Ascending aorta (tissue), 2 donors: ENCODE results near the gene CDCA4. TPM values are rescaled to one million over a fixed set of nuclear protein-coding genes. Genes with fewer than 3 reads are reported as not detected.

Source experiments
- DNase-seq, 2 donors: peaks; one replicate each; pipeline ENCODE4 v3.0.0-alpha.2; 2019; ENCODE audit warnings: low spot score in 2 of 2
- H3K27ac ChIP-seq, 2 donors: fragments of 200-600 bp; sonication (generic); one replicate each; pipeline ENCODE4 v1.5.1; 2016 to 2017; ENCODE audit warnings: mild to moderate bottlenecking in 1 of 2
- H3K27me3 ChIP-seq: fragments of 200-600 bp; sonication (generic); one replicate; pipeline ENCODE4 v1.5.1; 2017
- H3K36me3 ChIP-seq, 2 donors: fragments of 200-600 bp; sonication (generic); one replicate each; pipeline ENCODE4 v1.5.1; 2016
- H3K4me1 ChIP-seq, 2 donors: fragments of 200-600 bp; sonication (generic); one replicate each; pipeline ENCODE4 v1.5.1; 2016 to 2017; ENCODE audit warnings: mild to moderate bottlenecking in 1 of 2
- H3K4me3 ChIP-seq, 2 donors: fragments of 200-600 bp; sonication (generic); one replicate each; pipeline ENCODE4 v1.5.1; 2016 to 2017; ENCODE audit warnings: mild to moderate bottlenecking in 1 of 2
- H3K9me3 ChIP-seq, 2 donors: fragments of 200-600 bp; sonication (generic); one replicate each; pipeline ENCODE4 v1.5.1; 2016
- CTCF ChIP-seq, 3 experiments: fragments of 200-600 bp in 2 of 3; fragments of 450-650 bp in 1 of 3; sonication (generic) in 2 of 3; IDR thresholded peaks; one replicate each; pipeline ENCODE4 v1.5.1; 2016 to 2019; ENCODE audit warnings: antibody characterized with exemption in 3 of 3, mild to moderate bottlenecking in 1 of 3, moderate library complexity in 1 of 3
- intact Hi-C: fragments of 100-400 bp; cut with DNase I; formaldehyde crosslinking; loops from one replicate; pipeline ENCODE4 v1.15.1; 2023
- total RNA-seq: library from RNA; depleted of rRNA; stranded (reverse); fragments of >200 nt; gene quantifications from one replicate; pipeline ENCODE4 v1.1.0, GENCODE V29; 2016

Gene CDCA4
- total RNA-seq, 1 donor from 2014 or later: 2.3 TPM

GRCh38 chr14:104974146-104974541, 46.7 kb downstream of the CDCA4 start:
- Histone ChIP-seq H3K27ac (peak overlapping the region; percentile 92 to 97), H3K4me1 (peaks cover 33 to 68% of the 10 kb centered on the region in 2 donors), H3K36me3 (no peaks in the 10 kb centered on the region), H3K4me3 (peak overlapping the region; percentile 9 to 36), H3K27me3 (no peaks in the 10 kb centered on the region), H3K9me3 (no peaks in the 10 kb centered on the region)
- no peak for TF ChIP-seq CTCF (IDR thresholded peaks at IDR 0.05)
- intact Hi-C loops: loop anchor here (1.0 to 10.0 kb wide), 6 partner anchors 41 to 328 kb away; partner anchors contain the start of genes BRF1, BTBD6, CDCA4 and INF2
- DNase-seq: no peak

GRCh38 chr14:104973385-104974145, 47.3 kb downstream of the CDCA4 start:
- H3K9me3 ChIP-seq: no peaks in the 10 kb centered on the region

GRCh38 chr14:104973135-104973384, 47.8 kb downstream of the CDCA4 start:
- Histone ChIP-seq H3K9me3 (no peaks in the 10 kb centered on the region), H3K4me3 (peak overlapping the region in 1 of 2 donors; percentile 8), H3K4me1 (peaks cover 37 to 70% of the 10 kb centered on the region in 2 donors), H3K36me3 (no peaks in the 10 kb centered on the region), H3K27me3 (no peaks in the 10 kb centered on the region), H3K27ac (peak overlapping the region; percentile 92 to 97)
- no peak for TF ChIP-seq CTCF (IDR thresholded peaks at IDR 0.05)
- intact Hi-C loops: loop anchor here (1.0 to 10.0 kb wide), 7 partner anchors 12 to 329 kb away; partner anchors contain the start of genes BRF1, BTBD6, CLBA1 and INF2
- DNase-seq: no peak

More at GRCh38 chr14:104973385-104974145, 47.3 kb downstream of the CDCA4 start:
- Histone ChIP-seq H3K27me3 (no peaks in the 10 kb centered on the region), H3K36me3 (no peaks in the 10 kb centered on the region), H3K4me3 (peak overlapping the region; percentile 9 to 36), H3K27ac (peak overlapping the region; percentile 92 to 97), H3K4me1 (peaks cover 33 to 67% of the 10 kb centered on the region in 2 donors)
- intact Hi-C loops: loop anchor here (1.0 to 10.0 kb wide), 9 partner anchors 12 to 329 kb away; partner anchors contain the start of genes BRF1, BTBD6, CDCA4 and CLBA1
- DNase-seq: peak; percentile 85 to 96
- TF ChIP-seq CTCF (IDR thresholded peaks at IDR 0.05): no peak

GRCh38 chr14:104972301-104973134, 48.4 kb downstream of the CDCA4 start:
- Histone ChIP-seq H3K27ac (peak overlapping the region; percentile 92 to 97), H3K4me3 (peak overlapping the region in 1 of 2 donors; percentile 8), H3K4me1 (peaks cover 36 to 70% of the 10 kb centered on the region in 2 donors), H3K27me3 (no peaks in the 10 kb centered on the region), H3K36me3 (no peaks in the 10 kb centered on the region), H3K9me3 (no peaks in the 10 kb centered on the region)
- TF ChIP-seq CTCF (IDR thresholded peaks at IDR 0.05): peak in 2 of 3 experiments; percentile 5 to 7
- intact Hi-C loops: loop anchor here (1.0 to 10.0 kb wide), 7 partner anchors 13 to 330 kb away; partner anchors contain the start of genes BRF1, BTBD6, CLBA1 and INF2
- peak in 1 of 2 donors; percentile 83 for DNase-seq

GRCh38 chr14:104971447-104972240, 49.2 kb downstream of the CDCA4 start:
- no peak for TF ChIP-seq CTCF (IDR thresholded peaks at IDR 0.05)
- DNase-seq: no peak
- Histone ChIP-seq H3K4me3 (no peak overlapping the region), H3K4me1 (peaks cover 36 to 70% of the 10 kb centered on the region in 2 donors), H3K27me3 (no peaks in the 10 kb centered on the region), H3K36me3 (no peaks in the 10 kb centered on the region), H3K27ac (peak overlapping the region; percentile 92 to 97), H3K9me3 (no peaks in the 10 kb centered on the region)
- intact Hi-C loops: loop anchor here (2.0 to 10.0 kb wide), 6 partner anchors 121 to 331 kb away; partner anchors contain the start of genes BRF1, BTBD6, INF2 and SIVA1
